ENCODE results near the gene TDP2. TPM values are rescaled to one million over a fixed set of nuclear protein-coding genes. Genes with fewer than 3 reads are reported as not detected.
"Not testable (repeated sequence)": the region's sequence is repeated elsewhere in the genome, so short reads cannot be mapped to it uniquely, and the experiment has no call there.

The TDP2 gene
- total RNA-seq, 1 donor: 27.9 TPM

- H3K4me3 ChIP-seq (ENCODE audit: insufficient read depth, low read length): no peak overlapping the region
- no peak overlapping the region for H2AFZ ChIP-seq (ENCODE audit: low read length)
- peaks cover 12% of the 10 kb centered on the region for H3K27me3 ChIP-seq (ENCODE audit: insufficient read depth, low read length)
- H4K20me1 ChIP-seq (ENCODE audit: insufficient read depth, low read length): no peaks in the 10 kb centered on the region
- no peak overlapping the region for H3K4me2 ChIP-seq (ENCODE audit: insufficient read depth, low read length)
- H3K36me3 ChIP-seq (ENCODE audit: insufficient read depth, low read length): no peaks in the 10 kb centered on the region
- H3K9me3 ChIP-seq (ENCODE audit: low read depth, low read length): no peaks in the 10 kb centered on the region
- H3K27ac ChIP-seq (ENCODE audit: low read depth, low read length): no peak overlapping the region
- H3K4me1 ChIP-seq (ENCODE audit: insufficient read depth, low read length): peaks cover 9% of the 10 kb centered on the region
- TF ChIP-seq CTCF (IDR thresholded peaks at IDR 0.05; ENCODE audit: extremely low read depth, low read depth, low read length): no peak
- no peak for DNase-seq (ENCODE audit: insufficient read length, low spot score, missing footprints)
- no peaks in the 10 kb centered on the region for H3K79me2 ChIP-seq (ENCODE audit: insufficient read depth, low read length)
Measured at GRCh38 chr6:24644377-24644776, 22.3 kb downstream of the TDP2 start.

GRCh38 chr6:24643920-24644319, 22.8 kb downstream of the TDP2 start:
- DNase-seq (ENCODE audit: insufficient read length, low spot score, missing footprints): no peak
- Histone ChIP-seq H3K27me3 (ENCODE audit: insufficient read depth, low read length) (peaks cover 12% of the 10 kb centered on the region), H3K4me2 (ENCODE audit: insufficient read depth, low read length) (no peak overlapping the region), H4K20me1 (ENCODE audit: insufficient read depth, low read length) (no peaks in the 10 kb centered on the region), H3K9me3 (ENCODE audit: low read depth, low read length) (no peaks in the 10 kb centered on the region), H3K4me1 (ENCODE audit: insufficient read depth, low read length) (peaks cover 9% of the 10 kb centered on the region), H2AFZ (ENCODE audit: low read length) (no peak overlapping the region), H3K4me3 (ENCODE audit: insufficient read depth, low read length) (no peak overlapping the region), H3K27ac (ENCODE audit: low read depth, low read length) (no peak overlapping the region), H3K79me2 (ENCODE audit: insufficient read depth, low read length) (no peaks in the 10 kb centered on the region), H3K36me3 (ENCODE audit: insufficient read depth, low read length) (no peaks in the 10 kb centered on the region)
- no peak for TF ChIP-seq CTCF (IDR thresholded peaks at IDR 0.05; ENCODE audit: extremely low read depth, low read depth, low read length)

- DNase-seq (ENCODE audit: insufficient read length, low spot score, missing footprints): no peak
Measured at GRCh38 chr6:24642061-24642460, 24.6 kb downstream of the TDP2 start.

GRCh38 chr6:24640631-24641030, 26.1 kb downstream of the TDP2 start:
- H3K4me1 ChIP-seq (ENCODE audit: insufficient read depth, low read length); DNase-seq (ENCODE audit: insufficient read length, low spot score, missing footprints); H3K4me3 ChIP-seq (ENCODE audit: insufficient read depth, low read length); H3K79me2 ChIP-seq (ENCODE audit: insufficient read depth, low read length); H3K4me2 ChIP-seq (ENCODE audit: insufficient read depth, low read length); H3K27ac ChIP-seq (ENCODE audit: low read depth, low read length); H3K9me3 ChIP-seq (ENCODE audit: low read depth, low read length); H4K20me1 ChIP-seq (ENCODE audit: insufficient read depth, low read length); H2AFZ ChIP-seq (ENCODE audit: low read length); H3K36me3 ChIP-seq (ENCODE audit: insufficient read depth, low read length): not testable (repeated sequence)
- H3K27me3 ChIP-seq (ENCODE audit: insufficient read depth, low read length): peaks cover 12% of the 10 kb centered on the region

More at GRCh38 chr6:24642061-24642460, 24.6 kb downstream of the TDP2 start:
- TF ChIP-seq CTCF (IDR thresholded peaks at IDR 0.05; ENCODE audit: extremely low read depth, low read depth, low read length): no peak
- peaks cover 9% of the 10 kb centered on the region for H3K4me1 ChIP-seq (ENCODE audit: insufficient read depth, low read length)
- peaks cover 12% of the 10 kb centered on the region for H3K27me3 ChIP-seq (ENCODE audit: insufficient read depth, low read length)
- H3K27ac ChIP-seq (ENCODE audit: low read depth, low read length): no peak overlapping the region
- H3K36me3 ChIP-seq (ENCODE audit: insufficient read depth, low read length): no peaks in the 10 kb centered on the region
- H3K4me2 ChIP-seq (ENCODE audit: insufficient read depth, low read length): no peak overlapping the region
- no peak overlapping the region for H2AFZ ChIP-seq (ENCODE audit: low read length)
- no peak overlapping the region for H3K4me3 ChIP-seq (ENCODE audit: insufficient read depth, low read length)
- H3K9me3 ChIP-seq (ENCODE audit: low read depth, low read length): no peaks in the 10 kb centered on the region
- H4K20me1 ChIP-seq (ENCODE audit: insufficient read depth, low read length): no peaks in the 10 kb centered on the region
- H3K79me2 ChIP-seq (ENCODE audit: insufficient read depth, low read length): no peaks in the 10 kb centered on the region

Data from osteoblast (primary cell).